NCI-H1417 treated with DMSO at 0.1 percent for 48 hours (cell line): ENCODE measurements around the gene PCDHA7.
"Not testable (repeated sequence)": the region's sequence is repeated elsewhere in the genome, so short reads cannot be mapped to it uniquely, and the experiment has no call there.

ENCODE experiments used
- DNase-seq: peaks from one replicate; lab custom pipeline; 2025; lab: John Stamatoyannopoulos, UW

Gene PCDHA7

DNA sequence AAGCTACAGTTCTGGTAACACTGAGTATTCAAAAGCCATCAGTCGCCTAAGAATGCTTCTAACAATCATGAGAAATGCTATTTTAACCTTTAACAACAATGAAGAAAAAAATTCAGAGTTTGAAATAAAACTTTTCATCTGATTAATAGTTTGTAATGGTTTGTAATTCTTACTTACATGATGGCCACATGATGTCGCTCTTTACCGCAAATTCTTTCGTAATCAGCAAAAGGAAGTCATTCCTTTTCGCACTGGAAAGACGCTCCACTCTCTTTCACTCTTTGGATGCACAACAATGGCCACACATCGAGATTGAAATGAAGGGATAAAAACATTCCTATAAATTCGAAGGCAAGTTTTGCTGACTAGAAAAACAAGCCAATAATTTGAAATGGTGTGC is at the start of gene PCDHA7:
PCDHA7 (plus strand) TSS at position 277 of the 400 bp plus-strand sequence; CDS start at position 392, 115 bp downstream.
- no peak for DNase-seq

- no peak for DNase-seq
These were observed 48.0 kb upstream of the PCDHA7 start, which contains the start of gene PCDHA1 for GRCh38 chr5:140785905-140786686. PCDHA1 (plus strand) TSS chr5:140786140.

DNA sequence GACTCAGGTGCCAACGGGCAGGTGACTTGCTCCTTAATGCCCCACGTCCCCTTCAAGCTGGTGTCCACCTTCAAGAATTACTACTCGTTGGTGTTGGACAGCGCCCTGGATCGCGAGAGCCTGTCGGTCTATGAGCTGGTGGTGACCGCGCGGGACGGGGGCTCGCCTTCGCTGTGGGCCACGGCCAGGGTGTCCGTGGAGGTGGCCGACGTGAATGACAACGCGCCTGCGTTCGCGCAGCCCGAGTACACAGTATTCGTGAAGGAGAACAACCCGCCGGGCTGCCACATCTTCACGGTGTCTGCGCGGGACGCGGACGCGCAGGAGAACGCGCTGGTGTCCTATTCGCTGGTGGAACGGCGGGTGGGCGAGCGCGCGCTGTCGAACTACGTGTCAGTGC is 46.6 kb upstream of the PCDHA7 start:
- DNase-seq = not testable (repeated sequence)

DNA sequence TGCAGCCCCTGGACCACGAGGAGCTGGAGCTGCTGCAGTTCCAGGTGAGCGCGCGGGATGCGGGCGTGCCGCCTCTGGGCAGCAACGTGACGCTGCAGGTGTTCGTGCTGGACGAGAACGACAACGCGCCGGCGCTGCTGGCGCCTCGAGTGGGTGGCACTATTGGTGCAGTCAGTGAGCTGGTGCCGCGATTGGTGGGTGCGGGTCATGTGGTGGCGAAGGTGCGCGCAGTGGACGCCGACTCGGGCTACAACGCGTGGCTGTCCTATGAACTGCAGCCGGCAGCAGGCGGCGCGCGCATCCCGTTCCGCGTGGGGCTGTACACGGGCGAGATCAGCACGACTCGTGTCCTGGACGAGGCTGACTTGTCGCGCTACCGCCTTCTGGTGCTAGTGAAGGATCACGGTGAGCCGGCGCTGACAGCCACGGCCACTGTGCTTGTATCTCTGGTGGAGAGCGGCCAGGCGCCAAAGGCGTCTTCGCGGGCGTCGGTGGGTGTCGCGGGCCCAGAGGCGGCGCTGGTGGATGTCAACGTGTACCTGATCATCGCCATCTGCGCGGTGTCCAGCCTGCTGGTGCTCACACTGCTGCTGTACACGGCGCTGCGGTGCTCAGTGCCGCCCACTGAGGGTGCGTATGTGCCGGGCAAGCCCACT is 46.1 kb upstream of the PCDHA7 start:
- DNase-seq = not testable (repeated sequence)

GRCh38 chr5:140791089-140791488 is 43.0 kb upstream of the PCDHA7 start:
- DNase-seq = no peak

GRCh38 chr5:140794595-140795258 is 39.3 kb upstream of the PCDHA7 start, which contains the start of gene PCDHA2:
PCDHA2 (plus strand) TSS chr5:140794852.
- no peak for DNase-seq

DNA sequence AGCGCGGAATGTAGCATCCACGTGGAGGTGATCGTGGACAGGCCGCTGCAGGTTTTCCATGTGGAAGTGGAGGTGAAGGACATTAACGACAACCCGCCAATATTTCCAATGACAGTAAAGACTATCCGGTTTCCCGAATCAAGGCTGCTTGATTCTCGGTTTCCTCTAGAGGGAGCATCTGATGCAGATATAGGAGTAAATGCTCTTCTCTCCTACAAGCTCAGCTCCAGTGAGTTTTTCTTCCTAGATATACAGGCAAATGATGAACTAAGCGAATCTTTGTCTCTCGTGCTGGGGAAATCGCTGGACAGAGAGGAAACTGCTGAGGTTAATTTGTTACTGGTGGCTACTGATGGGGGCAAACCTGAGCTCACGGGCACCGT is 38.8 kb upstream of the PCDHA7 start:
- no peak for DNase-seq

DNA sequence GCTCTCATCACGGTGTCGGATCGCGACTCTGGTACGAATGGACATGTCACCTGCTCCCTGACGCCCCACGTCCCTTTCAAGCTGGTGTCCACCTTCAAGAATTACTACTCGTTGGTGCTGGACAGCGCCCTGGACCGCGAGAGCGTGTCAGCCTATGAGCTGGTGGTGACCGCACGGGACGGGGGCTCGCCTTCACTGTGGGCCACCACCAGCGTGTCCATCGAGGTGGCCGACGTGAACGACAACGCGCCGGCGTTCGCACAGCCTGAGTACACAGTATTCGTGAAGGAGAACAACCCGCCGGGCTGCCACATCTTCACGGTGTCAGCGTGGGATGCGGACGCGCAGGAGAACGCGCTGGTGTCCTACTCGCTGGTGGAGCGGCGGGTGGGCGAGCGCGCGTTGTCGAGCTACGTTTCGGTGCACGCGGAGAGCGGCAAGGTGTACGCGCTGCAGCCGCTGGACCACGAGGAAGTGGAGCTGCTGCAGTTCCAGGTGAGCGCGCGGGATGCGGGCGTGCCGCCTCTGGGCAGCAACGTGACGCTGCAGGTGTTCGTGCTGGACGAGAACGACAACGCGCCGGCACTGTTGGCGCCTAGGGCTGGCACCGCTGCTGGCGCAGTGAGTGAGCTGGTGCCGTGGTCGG is 37.9 kb upstream of the PCDHA7 start:
- not testable (repeated sequence) for DNase-seq

DNA sequence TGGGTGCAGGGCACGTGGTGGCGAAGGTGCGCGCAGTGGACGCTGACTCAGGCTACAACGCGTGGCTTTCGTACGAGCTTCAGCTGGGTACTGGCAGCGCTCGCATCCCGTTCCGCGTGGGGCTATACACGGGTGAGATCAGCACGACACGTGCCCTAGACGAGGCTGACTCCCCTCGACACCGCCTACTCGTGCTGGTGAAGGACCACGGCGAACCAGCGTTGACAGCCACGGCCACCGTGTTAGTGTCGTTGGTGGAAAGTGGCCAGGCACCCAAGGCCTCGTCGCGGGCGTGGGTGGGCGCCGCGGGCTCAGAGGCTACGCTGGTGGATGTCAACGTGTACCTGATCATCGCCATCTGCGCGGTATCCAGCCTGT is 37.4 kb upstream of the PCDHA7 start:
- DNase-seq = no peak

GRCh38 chr5:140800816-140801493 is 33.1 kb upstream of the PCDHA7 start, which contains the start of gene PCDHA3:
PCDHA3 (plus strand) TSS chr5:140801057.
- DNase-seq = no peak

GRCh38 chr5:140801494-140801841 is 32.6 kb upstream of the PCDHA7 start:
- DNase-seq = no peak

DNA sequence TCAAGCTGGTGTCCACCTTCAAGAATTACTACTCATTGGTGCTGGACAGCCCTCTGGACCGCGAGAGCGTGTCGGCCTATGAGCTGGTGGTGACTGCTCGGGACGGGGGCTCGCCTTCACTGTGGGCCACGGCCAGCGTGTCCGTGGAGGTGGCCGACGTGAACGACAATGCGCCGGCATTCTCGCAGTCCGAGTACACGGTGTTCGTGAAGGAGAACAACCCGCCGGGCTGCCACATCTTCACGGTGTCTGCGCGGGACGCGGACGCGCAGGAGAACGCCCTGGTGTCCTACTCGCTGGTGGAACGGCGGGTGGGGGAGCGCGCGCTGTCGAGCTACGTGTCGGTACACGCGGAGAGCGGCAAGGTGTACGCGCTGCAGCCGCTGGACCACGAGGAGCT is 31.7 kb upstream of the PCDHA7 start:
- DNase-seq = not testable (repeated sequence)

DNA sequence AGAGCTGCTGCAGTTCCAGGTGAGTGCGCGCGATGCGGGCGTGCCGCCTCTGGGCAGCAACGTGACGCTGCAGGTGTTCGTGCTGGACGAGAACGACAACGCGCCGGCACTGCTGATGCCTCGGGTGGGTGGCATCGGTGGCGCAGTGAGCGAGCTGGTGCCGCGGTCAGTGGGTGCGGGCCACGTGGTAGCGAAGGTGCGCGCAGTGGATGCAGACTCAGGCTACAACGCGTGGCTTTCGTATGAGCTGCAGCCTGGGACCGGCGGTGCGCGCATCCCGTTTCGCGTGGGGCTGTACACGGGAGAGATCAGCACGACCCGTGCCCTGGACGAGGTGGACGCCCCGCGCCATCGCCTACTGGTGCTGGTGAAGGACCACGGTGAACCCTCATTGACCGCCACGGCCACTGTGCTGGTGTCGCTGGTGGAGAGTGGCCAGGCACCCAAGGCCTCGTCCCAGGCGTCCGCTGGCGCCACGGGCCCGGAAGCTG is 31.2 kb upstream of the PCDHA7 start:
- DNase-seq = no peak

GRCh38 chr5:140806834-140807775 is 27.0 kb upstream of the PCDHA7 start, which contains the start of gene PCDHA4:
PCDHA4 (plus strand) TSS chr5:140807068.
- no peak for DNase-seq

- DNase-seq = not testable (repeated sequence)
These were observed 25.7 kb upstream of the PCDHA7 start for GRCh38 chr5:140808241-140808888.

GRCh38 chr5:140808889-140809291 is 25.2 kb upstream of the PCDHA7 start:
- DNase-seq = no peak

- no peak for DNase-seq
These were observed 12.4 kb upstream of the PCDHA7 start, which contains the start of gene PCDHA5 for GRCh38 chr5:140821375-140822280. PCDHA5 (plus strand) TSS chr5:140821613.

DNA sequence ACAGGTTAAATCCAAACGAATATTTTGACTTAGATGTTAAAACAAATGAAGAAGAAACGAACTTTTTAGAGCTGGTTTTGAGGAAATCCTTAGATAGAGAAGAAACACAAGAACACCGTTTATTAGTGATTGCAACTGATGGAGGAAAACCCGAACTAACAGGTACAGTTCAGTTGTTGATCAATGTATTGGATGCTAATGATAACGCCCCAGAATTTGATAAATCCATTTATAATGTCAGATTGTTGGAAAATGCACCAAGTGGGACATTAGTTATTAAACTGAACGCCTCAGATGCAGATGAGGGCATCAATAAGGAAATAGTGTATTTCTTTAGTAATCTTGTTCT is 11.8 kb upstream of the PCDHA7 start:
- no peak for DNase-seq

DNA sequence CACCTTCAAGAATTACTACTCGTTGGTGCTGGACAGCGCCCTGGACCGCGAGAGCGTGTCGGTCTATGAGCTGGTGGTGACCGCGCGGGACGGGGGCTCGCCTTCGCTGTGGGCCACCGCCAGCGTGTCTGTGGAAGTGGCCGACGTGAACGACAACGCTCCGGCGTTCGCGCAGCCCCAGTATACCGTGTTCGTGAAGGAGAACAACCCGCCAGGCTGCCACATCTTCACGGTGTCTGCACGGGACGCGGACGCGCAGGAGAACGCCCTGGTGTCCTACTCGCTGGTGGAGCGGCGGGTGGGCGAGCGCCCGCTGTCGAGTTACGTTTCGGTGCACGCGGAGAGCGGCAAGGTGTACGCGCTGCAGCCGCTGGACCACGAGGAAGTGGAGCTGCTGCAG is 11.1 kb upstream of the PCDHA7 start:
- DNase-seq = not testable (repeated sequence)
